RPMI7951 (cell line): ENCODE results near the gene RNF4. TPM values are rescaled to one million over a fixed set of nuclear protein-coding genes. Genes with fewer than 3 reads are reported as not detected.
A peak's percentile ranks its signal among the peaks of the same experiment; 100 is the strongest.
"Not testable (repeated sequence)": the region's sequence is repeated elsewhere in the genome, so short reads cannot be mapped to it uniquely, and the experiment has no call there.

Source experiments
- DNase-seq: peaks from one replicate; pipeline ENCODE4 v3.0.0-alpha.2; 2012; ENCODE audit warnings: low read depth
- total RNA-seq: library from RNA; depleted of rRNA; stranded (reverse); fragments of >200 nt; shearing (Covaris generic); gene quantifications from 2 replicates; pipeline ENCODE4 v1.2.3, GENCODE V29; 2014; rRNA removed

The RNF4 gene
- total RNA-seq, 1 experiment from 2014 or later, result 42.4 TPM

DNA sequence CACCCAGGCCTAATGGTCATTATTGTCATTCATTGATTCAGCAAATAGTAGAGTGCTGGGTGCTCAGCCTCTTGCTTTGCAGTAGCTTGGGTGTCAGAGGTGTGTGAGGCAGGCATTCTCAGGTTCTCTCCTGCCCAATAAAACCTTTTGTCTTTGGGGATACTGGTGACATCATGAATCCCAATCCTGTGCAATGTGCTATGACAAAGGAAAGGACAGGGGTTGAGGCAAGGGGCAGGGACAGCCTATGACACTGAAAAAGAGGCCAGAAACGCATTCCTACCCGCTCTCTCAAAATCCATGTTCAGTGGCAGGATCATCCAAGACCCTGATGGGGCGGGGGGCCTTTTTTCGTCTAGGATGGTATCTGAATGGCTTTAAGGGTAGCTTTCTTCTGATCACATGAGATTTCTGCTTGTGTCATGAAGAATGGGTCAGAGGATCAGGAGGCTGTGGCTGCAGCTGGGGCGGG, 66.0 kb downstream of the RNF4 start:
- no peak for DNase-seq

DNA sequence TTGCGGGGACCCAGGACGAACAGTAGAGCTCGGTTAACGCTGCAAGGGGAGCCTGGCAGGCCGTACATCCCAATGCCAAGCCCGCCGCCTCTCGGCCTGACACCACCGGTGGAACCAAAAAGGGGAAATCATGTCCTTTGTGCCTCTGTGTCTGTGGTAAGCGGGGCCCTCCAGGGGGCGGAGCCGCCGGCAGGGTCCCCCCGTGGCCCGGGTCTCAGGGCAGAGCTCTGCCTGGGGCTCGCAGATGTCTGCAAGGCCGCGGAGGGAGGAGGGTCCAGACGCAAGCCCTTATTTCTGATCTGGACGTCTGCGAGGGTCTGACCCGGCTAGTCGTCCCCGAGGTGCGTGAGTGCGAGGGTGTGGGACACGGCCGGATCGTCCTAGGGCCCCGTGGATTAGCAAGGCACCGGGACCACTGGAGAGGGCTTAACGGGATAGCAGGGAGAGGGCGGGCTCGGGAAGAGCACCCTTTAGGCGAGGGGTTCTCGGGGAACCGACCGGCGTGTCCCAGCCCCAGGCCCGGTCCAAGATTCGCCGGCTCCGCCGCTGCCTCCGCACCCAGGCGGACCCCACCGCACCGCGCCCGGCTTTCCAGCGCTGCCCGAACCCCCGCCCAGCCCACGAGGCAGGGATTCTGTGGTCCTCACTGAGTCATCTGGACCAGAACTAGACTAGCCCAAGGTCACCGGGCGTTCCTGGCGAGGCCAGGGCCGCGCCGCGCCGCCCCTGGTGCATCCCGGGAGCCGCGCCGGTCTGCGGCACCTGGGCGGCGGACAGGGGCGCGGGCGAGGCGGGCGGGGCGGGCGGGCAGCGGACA, 66.7 kb downstream of the RNF4 start:
- peak; percentile 31 for DNase-seq

DNA sequence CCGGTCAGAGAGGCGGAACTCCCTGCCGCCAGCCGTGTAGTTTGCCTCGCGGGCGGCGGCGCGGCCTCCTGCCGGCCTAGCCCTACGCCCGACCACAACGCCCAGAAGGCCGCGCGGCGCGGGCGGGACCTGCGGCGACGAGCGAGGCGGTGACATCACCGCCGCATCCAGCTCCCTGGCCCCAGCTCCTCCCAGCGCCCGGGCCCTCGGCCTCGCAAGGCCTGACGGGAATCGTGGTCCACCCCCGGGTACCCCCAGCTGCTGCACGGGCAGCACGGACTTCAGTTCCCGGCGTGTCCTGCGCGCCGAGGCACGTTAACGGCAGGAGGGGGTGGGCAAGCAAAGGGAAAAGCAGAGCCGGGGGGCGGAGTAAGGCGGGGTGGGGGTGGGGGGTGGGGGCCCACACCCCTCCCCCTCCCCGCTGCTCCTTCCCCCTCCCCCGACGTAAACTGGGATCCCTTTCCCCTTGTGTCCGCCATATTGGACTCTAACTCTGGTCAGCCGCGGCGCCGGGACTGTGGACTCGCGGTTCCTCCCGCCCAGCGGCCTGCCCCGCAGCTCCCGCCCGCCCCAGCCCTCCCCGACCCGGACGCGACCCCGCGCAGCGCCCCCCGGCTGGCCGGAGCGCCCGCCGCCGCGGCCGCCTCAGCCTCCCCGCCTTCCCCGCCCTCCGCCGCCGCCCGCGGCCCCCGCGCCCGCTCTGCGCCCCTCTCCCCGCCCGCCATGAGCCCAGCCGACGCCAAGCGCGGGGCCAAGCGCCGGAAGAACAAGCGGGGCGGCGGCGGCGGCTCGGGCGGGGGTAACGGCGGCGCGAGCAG, 67.5 kb downstream of the RNF4 start, which contains the start of gene FAM193A:
Gene FAM193A, plus strand, starts transcription at position 455 of the 818 bp plus-strand sequence. Its CDS starts 269 bp downstream, at position 724.
- peak; percentile 98 for DNase-seq

DNA sequence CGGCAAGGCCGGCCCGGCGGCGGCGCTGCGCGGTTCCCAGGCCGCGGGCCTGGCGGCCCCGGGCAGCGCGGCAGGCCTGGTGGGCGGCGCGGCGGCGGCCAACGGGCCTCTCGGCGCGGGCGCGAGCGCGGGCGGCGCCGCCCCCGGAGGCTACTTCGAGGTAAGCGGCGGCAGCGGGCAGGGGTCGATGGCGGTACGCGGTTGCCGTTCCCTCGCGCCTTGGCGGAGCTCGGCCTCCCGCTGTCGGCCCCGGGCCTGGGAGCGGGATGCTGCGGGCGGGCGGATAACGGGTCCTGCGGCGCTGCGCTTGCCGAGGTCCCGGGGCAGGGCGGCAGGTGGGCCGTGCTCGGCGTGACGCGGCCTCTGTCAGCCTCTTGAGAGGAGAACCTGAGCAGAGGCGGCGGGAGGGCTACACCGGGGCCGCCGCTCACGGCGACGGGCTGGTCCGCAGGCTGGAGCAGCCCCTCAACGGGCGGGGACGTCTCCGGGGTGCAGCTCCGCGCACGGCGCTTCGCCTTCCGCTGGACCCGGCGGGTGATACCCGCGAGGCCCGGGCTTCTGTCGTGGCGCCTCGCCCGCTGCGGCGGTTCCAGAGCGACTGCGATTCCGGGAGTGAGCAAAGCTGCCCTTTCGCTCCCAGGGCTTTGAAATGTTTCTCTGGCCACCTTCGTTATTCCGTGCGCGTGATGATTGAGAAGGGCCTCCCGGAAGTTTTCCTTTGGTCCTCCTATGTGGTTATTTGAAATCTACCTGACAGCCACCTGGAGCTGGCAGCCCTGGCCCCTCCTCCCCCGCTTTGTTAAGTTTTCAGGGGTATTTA, 68.3 kb downstream of the RNF4 start:
- DNase-seq, result peak; percentile 34

DNA sequence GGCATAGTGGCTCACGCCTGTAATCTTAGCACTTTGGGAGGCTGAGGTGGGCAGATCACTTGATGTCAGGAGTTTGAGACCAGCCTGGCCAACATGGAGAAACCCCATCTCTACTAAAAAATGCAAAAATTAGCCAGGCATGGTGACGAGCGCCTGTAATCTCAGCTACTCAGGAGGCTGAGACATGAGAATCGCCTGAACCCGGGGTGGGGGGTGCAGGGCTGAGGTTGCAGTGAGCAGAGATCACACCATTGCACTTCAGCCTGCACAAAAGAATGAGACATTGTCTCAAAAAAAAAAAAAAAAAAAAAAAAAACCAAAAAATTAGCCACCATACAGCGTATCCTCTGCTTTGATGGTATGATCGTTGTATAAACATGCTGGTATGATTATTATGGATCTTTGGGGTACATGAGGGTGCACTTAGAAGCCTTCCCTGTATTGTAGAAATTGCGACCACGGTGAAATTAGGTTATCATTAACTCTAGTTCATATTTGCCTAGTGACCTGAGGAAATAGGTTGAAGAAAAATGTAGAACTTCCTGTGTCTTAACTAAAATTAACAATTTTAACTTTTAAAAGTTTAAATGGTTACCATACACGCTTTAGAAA, 74.8 kb downstream of the RNF4 start:
- DNase-seq, result not testable (repeated sequence)

DNA sequence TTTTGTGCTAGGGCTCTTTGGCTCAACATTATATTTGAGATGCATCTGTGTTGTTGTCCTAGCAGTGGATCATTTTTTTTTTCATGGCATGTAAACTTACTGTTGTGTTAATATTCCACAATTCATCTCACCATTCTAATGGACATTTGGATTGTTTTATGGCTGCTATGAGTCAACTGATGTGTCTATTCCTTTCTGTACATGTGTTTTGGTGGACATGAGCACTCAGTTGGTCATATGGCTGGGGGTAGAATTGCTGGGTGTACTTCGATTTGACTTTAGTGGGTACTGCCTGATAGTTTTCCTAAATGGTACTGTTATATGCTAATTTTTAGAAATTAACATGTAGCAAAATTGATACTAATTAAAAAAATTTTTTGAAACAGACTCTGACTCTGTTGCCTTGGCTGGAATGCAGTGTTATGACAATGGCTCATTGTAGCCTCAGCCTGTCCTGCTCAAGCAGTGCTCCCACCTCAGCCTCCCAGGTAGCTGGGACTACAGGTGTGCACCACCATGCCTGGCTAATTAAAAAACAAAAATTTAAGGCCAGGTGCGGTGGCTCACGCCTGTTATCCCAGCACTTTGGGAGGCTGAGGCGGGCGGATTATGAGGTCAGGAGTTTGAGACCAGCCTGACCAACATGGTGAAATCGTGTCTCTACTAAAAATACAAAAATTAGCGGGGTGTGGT, 76.6 kb downstream of the RNF4 start:
- no peak for DNase-seq

DNA sequence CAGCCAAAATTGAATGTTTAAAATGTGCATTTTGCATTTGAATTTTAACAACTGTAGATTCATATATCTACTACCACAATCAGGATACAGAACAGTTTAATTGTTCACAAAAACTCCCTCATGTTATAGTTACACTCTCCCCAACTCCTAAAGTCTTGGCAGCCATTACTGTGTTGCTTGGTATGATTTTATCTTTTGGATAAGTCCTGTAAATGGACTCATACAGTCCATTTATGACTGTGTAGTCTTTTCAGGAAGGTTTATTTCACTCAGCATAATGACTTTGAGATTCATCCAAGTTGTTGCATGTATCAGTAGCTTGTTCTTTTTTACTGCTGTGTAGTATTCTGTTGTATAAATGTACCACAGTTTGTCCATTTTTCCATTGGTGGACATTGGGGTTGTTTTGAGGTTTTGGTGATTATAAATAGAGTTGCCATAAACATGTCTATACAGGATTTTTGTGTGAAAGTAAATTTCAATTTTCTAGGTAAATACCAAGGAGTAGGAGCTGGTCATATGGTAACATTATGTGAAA, 77.4 kb downstream of the RNF4 start:
- DNase-seq, result no peak

DNA sequence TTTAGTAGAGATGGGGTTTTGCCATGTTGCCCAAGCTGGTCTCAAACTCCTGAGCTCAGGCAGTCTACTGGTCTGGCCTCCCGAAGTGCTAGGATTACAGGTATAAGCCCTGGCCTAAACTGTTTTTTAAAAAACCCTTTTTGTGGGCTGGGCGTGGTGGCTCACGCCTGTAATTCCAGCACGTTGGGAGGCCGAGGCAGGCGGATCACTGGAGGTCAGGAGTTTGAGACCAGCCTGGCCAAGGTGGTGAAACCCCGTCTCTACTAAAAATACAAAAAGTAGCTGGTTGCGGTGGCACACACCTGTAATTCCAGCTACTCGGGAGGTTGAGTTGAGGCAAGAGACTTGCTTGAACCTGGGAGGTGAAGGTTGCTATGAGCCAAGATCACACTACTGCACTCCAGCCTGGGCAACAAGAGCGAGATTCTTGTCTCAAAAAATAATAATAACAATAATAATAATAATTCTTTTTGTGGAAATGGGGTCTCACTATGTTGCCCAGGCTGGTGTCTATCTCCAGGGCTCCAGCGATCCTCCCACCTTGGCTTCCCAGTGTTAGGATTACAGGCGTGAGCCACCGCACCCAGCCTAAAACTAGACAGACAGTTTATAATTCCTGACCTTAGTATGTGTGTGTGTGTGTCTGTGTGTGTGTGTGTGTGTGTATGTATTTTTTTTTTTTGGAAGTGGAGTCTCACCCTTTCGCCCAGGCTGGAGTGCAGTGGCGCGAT, 78.2 kb downstream of the RNF4 start:
- not testable (repeated sequence) for DNase-seq

DNA sequence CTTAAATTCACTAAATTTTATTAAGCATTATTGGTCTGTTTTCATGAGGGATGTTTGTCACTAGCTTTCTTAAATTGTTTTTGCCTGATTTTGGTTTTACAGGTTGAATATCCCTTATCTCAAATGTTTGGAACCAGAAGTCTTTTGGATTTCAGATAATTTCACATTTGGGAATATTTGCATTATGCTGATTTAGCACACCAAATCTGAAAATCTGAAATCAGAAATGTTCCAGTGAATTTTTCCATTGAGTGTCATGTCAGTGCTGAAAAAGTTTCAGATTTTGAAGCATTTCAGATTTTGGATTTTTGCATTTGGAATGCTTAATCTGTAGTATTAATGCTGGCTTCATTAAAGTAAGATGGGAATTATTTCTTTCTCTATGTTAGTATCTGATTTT, 82.2 kb downstream of the RNF4 start:
- no peak for DNase-seq

DNA sequence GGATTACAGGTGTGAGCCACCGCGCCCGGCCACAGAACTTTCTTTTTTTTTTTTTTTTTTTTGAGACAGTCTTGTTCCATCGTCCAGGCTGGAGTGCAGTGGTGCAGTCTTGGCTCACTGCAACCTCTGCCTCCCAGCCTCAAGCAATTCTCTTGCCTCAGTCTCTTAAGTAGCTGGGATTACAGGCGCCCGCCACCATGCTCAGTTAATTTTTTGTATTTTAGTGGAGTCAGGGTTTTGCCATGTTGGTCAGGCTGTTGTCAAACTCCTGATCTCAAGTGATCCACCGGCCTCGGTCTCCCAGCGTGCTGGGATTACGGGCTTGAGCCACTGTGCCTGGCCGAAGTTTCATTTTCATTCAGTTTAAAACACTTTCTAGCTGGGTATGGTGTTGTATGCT, 83.9 kb downstream of the RNF4 start:
- no peak for DNase-seq

DNA sequence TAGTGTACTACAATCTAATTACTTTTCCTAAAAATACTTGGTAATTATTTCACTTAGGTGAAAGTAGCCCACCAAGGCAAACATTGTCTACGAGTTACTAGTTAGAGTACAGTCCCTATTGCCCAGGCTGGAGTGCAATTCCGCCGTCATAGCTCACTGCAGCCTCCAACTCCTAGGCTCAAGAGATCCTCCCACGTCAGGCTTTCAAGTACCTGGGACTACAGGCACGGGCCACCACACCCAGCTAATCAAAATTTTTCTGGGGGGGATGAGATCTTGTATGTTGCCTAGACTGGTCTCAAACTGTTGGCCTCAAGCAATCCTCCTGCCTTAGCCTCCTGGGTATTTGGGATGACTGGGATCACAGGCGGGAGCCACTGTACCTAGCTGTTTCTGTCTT, 89.4 kb downstream of the RNF4 start:
- no peak for DNase-seq

DNA sequence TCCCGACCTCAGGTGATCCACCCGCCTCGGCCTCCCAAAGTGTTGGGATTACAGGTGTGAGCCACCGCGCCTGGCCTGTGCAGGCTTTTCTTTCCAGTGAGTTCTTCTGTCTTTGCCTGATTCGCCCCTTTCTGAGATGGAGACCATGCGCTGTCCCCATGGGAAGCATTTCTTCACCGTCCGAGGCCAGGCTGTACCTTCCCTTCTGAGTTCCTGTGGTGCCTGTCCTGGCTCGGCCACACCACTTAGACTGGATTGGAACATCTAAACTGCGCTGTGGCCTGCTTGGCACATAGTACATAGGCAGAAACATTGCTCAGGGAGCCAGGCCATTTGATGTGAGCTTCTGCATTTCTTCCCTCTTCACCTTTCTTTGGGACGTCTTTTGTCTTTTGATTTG, 91.3 kb downstream of the RNF4 start:
- DNase-seq, result no peak

Other genes with a start within 250 kb of the RNF4 start
- 12.1 and 12.2 TPM in 2 replicates for gene HAUS3, start 227.0 kb upstream of the RNF4 start, total RNA-seq
- gene POLN, start 227.0 kb upstream of the RNF4 start, total RNA-seq, result 0.24 and 0.59 TPM in 2 replicates
- 16.2 and 17.2 TPM in 2 replicates for gene MXD4, start 207.0 kb upstream of the RNF4 start, total RNA-seq
- gene ZFYVE28, start 50.5 kb upstream of the RNF4 start, total RNA-seq, result 4.2 and 8.0 TPM in 2 replicates
- 0.96 TPM in 1 of 2 replicates, not detected in the other for gene CFAP99, start 50.2 kb upstream of the RNF4 start, total RNA-seq
- gene FAM193A, start 67.5 kb downstream of the RNF4 start, total RNA-seq, result 7.1 and 7.7 TPM in 2 replicates